Right lung (tissue), 10 donors: ENCODE data around the gene DDX11. TPM values are rescaled to one million over a fixed set of nuclear protein-coding genes. Genes with fewer than 3 reads are reported as not detected.
A peak's percentile ranks its signal among the peaks of the same experiment; 100 is the strongest.
"Not testable (repeated sequence)": the region's sequence is repeated elsewhere in the genome, so short reads cannot be mapped to it uniquely, and the experiment has no call there.

Experiments used
- DNase-seq, 2 donors: peaks; one replicate each; pipeline ENCODE4 v3.0.0-alpha.2; 2013
- long read RNA-seq, 8 donors: transcript quantifications; one replicate each; lab custom pipeline, GENCODE V29; 2026
- polyA plus RNA-seq, 5 donors: library from polyadenylated mRNA; unstranded; fragments of 120-200 nt; gene quantifications; one replicate each; pipeline versions ENCODE4 v1.2.1 to v1.2.3, GENCODE V29; 2013; ENCODE audit warnings: inconsistent platforms in 1 of 5, low replicate concordance in 1 of 5; ENCODE audit not compliant: insufficient read length in 5 of 5, insufficient read depth in 1 of 5

Gene DDX11
- 10 to 100 TPM; 53.9 to 93.3 (median 61.9) TPM for polyA plus RNA-seq
- long read RNA-seq, donor 1, partial matches to known transcripts, result 0 of 1 reads
- long read RNA-seq, donor 1, other reads (novel, unspliced or antisense), result 0 of 1 reads
- long read RNA-seq, donor 2, partial matches to known transcripts, result 0 of 4 reads
- long read RNA-seq, donor 2, other reads (novel, unspliced or antisense), result 0 of 4 reads
- long read RNA-seq, donor 3, partial matches to known transcripts, result 0 of 2 reads
- long read RNA-seq, donor 3, other reads (novel, unspliced or antisense), result 0 of 2 reads
- long read RNA-seq, donor 4, partial matches to known transcripts, result 0 of 1 reads
- long read RNA-seq, donor 4, other reads (novel, unspliced or antisense), result 0 of 1 reads
- long read RNA-seq, donor 5, partial matches to known transcripts, result 0 of 5 reads
- long read RNA-seq, donor 5, other reads (novel, unspliced or antisense), result 0 of 5 reads
- long read RNA-seq, donor 6, result 0 reads
- long read RNA-seq, donor 7, partial matches to known transcripts, result 0 of 2 reads
- long read RNA-seq, donor 7, other reads (novel, unspliced or antisense), result 0 of 2 reads
- long read RNA-seq, donor 8, partial matches to known transcripts, result 0 of 2 reads
- long read RNA-seq, donor 8, other reads (novel, unspliced or antisense), result 0 of 2 reads

DNA sequence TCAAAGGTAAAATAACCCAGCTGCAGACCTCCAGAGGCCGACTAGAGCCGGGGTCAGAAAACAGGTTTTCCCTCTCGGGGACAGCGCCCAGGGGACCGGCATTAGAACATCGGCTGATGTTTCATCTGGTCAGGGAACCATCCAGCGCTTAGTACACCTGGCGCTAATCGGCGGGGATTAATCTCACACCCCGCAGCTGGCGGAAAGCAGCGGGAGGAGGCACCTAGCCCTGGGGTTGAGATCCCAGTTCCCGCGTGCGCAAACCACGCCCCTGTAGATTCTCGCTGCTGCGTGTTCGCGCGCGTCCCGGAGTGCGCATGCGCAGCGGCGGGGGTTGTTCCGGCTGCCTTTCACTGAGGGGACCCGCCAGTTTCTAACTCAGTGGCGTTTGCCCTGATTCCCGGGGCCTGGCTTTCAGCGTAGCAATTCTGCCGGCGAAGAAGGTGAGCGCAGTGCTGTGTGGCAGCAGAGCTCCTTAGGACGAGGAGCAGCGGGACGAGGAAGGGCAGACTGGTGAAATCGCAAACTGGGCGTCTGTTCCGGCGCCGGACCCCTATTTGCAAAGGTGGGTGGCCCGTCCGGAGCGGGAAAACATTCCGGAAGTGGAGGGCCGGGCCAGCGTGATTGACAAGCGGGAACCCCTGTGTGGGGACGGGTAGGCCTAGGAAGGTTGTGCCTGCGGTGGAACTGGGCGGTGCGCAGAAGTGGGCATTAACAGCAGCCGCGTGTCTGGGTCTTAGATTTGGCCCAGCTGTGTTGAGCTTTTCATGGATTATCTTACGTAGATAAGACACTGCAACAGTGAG is at the start of gene DDX11:
TSS of gene DDX11 (plus strand) at position 334 of the 806 bp plus-strand sequence. CDS start 4,534 bp downstream, outside the sequence.
- DNase-seq, result peak; percentile 87 to 89

DNA sequence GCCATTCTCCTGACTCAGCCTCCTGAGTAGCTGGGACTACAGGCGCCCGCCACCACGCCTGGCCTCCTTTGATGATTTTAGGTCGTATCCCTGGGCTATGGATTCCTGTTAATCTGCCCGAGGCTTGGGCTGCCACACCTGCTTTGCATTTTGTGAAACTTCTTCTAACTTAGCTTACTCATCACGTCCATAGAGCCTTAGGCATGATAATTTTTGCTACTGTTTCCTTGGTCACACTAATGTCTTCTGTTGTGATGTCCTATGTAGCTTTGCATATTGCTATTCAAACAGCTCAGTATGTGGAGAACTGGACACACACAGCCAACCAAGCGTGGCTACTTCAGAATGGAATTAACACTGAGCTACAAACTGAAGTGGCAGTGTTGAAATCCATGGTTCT is 47.5 kb upstream of the DDX11 start:
- no peak for DNase-seq

DNA sequence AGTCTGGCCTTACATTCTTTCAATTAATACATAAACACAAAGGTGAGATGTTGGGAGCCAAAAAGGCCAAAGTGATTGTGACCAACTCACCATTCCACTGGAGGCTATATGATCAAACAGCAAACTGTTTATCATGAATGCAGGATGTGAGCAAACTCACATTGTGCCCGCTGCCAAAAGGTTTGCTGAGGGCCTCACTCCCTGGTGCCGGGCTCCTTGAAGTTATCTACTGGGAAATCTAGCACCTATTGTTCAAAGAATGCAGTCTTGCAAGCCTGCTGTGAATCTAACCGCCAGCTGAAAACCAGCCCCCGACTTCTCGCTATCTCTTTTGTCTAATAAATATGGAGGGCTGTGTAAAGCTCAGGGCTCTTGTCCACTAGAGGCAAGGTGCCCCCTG is 46.7 kb upstream of the DDX11 start:
- not testable (repeated sequence) for DNase-seq

DNA sequence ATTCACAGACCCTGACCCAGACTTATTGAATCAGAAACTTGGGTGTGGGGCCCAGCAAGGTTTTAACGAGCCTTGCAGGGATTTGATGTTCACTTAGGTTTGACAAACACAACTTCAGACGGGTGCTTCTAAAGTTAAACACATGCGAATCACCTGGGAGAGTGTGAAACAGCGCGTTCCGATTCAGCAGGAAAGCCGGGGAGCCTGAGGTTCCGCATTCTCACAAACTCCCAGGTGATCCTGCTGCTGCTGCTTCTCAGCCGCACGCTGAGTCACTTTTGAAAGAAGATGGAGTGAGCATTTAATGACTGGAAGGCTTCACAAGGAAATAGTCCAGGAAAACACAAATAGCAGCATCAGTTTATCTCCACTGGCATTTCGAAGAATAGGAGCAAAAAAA is 44.2 kb upstream of the DDX11 start:
- no peak for DNase-seq

DNA sequence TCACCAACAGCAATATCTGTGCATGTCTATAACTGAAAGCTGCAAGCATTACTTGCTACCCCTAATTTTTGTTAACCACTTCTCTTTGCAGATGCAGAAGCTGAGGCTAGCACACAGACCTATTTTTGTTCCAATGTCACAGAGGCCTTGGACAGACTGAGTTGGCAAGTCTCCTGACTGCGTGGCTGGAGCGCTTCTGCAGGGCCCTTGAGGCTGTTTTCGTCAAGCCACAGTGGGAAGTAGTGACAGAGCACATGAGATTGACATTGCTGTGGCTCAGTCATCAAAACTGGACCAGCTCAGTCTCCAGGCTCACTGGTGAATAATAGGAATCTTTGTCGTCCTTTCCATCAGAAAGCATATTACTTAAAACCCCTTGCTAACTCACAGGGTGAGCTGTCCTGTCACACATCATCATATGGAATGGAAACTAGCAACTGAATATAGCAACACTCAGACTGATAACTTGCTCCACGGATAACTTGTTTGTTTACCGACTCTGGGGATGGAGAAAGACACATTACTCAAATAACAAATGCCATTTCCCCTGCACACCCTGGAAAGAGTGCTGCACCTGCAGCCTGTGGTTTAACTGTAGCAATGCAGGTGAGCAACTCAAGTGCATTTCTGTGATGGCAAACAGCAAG is 43.6 kb upstream of the DDX11 start:
- DNase-seq, result no peak

DNA sequence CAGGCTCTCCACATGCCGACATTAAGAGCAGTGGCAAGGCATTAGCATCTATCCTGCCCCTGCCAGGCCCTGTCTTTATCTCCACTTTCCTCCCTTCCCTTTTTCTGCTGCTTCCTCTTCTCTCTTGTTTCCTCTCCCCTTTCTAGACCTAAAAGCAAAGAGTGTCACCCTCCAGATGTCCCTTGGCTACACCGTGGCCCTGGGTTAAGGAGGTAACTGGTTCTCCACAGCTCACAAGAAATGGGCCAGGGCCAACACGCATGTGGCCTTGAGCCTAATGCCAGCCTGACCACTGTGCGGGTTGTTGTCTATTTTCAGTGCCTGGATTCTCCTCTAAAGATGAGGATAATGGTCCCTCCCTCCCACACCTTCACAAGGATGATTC is 41.7 kb upstream of the DDX11 start:
- no peak for DNase-seq

DNA sequence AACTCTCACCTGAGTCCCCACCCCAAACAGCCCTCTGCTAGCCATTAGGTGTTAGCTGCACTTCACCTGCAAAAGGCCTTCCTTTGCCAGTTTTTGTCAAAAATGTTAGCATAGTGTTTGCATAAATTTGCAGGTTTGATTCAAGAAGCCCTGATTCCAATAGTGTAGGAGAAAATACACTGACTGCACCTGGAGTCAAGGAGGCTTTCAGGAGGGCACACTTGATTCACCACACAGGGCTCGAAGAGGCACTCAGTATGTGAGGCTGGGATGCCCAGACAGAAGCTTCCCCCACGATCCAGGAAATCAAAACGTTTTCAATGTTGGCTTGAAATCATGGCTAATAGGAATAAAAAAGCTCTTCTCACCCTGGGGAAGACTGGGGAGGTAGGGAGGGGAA is 40.5 kb upstream of the DDX11 start:
- no peak for DNase-seq

DNA sequence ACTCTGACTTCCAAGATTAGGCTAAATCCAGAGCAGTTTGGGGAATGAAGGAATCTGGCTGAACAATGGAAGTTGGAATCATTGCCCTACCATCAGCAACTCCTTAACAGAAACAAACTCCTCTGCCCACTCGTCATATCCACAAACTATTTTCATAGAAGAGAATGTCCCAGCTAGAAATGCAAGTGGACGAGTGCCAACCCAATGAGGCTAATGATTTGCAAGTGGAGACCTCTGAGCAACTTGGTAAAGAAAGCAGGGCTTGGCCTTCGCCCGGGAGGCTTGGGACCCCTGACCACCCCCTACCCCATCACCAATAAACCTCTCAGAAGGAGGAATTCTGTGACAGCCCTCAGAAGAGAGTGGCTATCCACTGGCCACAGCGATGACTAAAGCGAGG is 40.0 kb upstream of the DDX11 start:
- no peak for DNase-seq

DNA sequence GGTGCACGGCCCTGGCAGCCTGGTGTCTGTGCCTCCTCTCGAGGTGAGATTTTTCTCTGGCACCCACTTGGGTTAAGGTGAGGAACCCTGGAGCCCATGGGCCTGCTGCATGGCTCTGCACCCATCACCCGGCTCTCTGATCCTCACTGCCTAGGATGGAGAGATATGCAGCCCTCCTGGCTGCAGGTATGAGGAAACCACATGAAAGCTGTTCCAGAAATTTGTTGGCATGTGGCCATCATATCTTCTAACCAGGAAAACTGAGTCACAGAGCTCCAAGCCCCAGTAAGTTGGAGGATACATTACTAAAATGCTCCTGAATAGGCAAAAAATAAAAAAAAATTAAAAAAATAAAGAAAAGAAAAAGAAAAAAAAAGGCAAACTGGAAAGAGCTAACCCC is 39.3 kb upstream of the DDX11 start:
- no peak for DNase-seq

DNA sequence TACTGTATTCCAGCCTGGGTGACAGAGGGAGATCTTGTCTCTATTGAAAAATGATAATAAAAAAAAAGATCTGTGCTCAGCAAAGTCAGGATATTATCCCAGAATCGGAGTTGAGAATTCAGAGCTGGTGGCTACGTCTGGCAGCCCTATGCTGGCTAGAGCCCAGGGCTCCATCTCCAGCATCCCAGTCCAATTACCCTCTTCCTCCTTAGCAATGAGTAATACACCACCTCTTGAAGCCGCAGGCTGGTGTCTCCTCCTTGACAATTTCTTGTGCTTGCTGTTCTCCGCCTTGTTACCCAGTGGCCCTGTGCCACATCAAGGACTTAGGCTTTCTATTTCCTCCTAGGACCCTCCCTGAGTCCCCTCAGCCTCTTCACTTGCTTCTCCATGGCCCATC is 38.4 kb upstream of the DDX11 start:
- DNase-seq, result no peak

DNA sequence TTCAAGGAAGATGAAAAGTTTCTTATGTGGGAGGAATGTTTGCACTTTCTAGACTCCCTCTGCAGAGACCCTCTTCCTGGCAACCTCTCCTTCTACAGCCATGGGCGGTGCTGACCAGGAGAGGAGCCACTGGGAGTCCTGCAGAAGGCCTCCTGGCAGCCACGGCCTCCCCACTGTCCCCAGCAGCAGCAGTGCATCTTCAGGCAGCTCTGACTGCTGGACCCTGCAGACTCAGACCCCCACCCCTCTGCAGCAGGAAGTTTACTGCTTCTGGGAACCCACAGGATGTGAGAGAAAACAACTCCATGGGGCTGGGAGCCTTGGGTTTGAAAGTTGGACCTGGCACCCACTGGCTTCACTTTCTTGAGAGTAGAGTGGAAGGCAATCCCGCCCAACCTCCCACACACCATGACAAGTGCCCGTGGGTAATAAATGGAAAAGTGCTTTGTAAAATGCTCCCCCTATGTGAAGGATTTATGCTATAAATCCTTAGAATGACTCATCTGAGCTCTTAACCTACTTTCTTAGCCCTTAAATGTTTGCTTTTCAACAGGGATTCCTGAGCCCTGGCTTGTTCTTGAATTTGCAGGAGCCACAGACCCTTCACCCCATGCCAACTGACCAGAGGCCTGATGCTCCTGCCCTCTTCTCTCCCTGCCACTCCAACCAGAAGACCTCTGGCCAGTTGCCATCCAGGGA is 37.5 kb upstream of the DDX11 start:
- DNase-seq, result no peak

DNA sequence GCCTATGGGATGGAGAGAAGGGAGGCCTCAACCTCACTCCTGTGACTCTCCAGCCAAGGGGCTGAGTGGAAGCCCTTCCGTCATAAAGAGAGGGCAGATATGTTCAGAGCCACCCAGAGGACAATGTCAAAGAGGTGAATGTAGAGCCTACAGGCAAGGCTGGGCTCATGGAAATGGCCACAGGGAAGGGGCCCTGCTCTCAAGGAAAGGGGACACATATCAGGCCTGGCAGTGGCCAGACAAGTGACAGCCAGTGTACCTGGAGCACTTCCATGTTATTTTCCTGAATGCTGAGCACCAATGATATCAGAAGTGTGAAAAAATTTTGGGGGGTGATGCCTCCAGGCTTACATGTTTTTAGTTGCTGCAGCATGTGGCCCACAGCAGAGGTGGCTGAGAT is 36.6 kb upstream of the DDX11 start:
- DNase-seq, result no peak

DNA sequence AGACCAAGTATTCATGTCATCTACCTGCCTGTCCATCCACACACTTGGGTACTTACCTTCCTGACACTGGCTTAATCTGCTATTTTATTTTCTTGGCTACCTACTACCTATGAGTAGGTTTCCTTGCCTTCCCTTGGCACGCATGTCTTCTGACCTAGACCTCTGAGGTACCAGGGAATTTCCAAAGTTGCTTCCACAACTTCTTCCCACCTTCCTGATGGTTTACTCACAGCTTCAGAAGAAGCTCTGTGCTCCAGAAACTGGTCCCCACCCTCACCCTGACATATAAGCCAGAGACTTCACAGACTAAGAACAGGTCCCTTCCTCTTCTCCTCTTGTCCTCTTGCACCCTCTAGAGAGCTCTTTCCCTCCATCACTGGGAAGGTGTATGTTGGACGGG is 35.7 kb upstream of the DDX11 start:
- no peak for DNase-seq

DNA sequence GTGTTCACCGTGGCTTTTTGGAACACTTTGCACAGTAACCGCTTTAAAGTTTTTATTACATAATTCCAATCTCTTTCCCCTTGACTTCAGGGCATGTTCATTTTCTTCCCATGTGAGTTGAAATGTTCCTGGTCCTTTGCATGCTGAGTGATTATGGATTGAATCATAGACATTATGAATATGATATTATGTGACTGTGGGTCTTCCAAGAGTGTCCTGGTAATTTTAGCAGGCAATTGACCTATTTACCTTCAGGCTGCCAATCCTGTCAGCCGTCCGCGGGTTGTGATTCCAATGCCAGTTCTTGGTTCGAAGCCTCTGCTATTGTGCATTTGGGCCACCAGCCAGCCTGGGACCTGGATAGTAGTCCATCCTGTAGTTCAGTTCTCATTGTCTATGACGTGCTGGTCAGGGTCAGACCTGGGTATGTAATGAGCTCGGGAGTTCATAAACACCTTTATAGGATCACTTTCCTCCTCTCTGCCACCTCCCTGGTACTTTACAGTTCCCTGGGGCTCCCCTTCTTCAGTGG is 32.6 kb upstream of the DDX11 start:
- DNase-seq, result no peak

DNA sequence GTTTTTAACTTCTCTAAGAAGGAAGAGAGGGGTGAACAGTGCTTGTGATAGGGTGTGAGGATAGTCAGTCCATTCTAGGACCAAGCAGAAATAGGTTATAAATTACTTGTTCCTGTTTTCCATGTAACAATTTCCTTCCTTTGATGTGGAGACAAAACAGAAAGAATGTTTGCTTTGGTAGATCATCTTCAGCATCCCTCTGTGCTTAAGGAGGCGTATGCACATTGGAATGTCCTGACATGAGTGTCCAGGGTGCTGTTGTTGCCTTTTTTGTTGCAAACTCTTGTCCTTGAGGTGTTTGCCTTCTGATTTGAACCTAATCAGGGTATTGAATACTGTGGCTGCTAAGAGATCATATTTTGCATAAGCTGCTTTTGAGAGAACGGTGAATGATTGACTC is 23.5 kb upstream of the DDX11 start:
- DNase-seq, result not testable (repeated sequence)

DNA sequence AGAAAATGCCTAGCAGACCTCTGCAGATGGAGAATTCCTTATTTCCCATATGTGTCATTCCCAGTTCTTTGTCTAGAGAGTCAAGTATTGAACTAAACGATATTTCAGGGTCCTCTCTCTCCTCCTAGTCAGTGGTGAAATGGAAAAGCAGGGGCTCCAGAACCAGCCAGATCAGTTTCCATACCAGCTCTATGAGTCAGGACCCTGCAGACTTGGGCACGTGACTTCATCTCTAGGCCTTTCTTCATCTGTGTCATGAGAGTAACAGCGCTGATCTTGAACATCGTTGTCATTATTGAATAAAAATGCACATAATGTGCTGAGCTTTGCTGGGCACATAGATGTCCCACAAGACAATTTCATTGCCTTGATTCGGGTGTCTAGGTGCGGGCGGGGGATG is 23.1 kb upstream of the DDX11 start:
- not testable (repeated sequence) for DNase-seq

DNA sequence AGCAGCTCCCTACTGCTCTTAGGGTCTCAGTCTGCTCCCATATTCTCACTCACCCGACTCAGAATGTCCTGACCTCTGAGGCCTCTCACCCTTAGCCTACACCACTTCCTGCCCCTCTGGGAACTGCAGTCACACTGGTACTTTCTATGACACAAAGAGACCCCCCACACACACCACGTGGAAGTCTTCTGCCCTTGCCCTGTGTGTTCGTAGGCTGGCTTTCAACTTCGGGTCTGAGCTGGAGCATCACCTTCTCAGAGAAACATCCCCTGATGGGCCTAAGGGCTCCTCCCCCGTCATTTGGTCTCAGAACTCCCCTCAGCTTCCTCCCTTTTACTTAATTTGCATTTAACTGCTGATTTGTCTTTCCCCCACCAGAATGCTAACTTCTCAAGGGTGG is 22.0 kb upstream of the DDX11 start:
- not testable (repeated sequence) for DNase-seq

DNA sequence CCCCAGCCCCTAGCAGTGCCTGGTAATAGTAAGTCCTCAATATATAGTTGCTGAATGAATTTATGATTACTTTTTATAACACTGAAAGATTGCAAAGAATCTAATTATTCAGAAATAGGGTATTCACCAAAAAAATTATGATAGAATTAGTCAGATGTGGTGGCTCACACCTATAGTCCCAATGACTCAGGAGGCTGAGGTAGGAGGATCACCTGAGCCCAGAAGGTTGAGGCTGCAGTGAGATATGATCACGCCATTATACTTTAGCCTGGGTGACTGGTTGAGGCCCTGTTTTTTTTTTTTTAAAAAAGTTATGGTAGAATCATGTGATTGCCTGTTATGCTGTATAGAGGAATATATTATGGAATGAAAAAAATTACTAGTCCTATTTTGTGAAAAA is 21.5 kb upstream of the DDX11 start:
- DNase-seq, result not testable (repeated sequence)

DNA sequence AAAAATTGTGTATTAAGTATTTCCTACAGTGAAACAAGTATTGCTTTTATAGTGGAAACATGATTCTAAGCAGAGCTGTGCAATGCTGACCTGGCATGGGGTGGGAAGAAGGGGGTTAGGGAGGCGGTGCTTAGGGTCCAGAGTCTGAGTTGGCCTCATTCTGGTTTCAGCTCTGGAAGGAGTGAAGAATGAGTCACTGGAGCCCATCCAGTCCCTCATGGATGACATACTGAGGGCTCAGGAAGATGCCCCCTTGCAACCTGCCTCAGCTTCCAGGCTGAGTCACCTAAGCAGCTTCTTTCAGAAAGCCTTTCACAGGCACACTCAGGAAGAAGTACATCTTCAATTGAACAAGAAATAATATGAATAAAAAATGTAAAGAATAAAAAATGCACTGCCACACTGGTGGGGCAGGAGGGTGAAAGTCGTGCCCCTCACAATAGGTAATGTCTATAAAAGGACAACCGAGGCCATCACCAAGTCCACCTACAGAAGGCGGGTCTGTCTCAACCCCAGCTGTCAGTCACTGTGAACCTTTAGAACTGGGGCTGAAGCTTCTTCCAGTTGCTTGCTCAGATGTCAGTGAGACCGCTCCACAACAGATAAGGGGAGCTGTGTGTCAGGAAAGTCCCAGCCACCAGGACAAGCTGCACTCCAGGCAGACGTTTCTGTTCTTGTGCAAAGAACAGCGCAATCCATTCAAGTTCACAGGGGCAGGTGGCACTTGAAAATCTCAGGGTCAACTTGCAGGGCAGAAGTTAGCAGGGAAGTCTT is 20.8 kb upstream of the DDX11 start:
- DNase-seq, result not testable (repeated sequence)

DNA sequence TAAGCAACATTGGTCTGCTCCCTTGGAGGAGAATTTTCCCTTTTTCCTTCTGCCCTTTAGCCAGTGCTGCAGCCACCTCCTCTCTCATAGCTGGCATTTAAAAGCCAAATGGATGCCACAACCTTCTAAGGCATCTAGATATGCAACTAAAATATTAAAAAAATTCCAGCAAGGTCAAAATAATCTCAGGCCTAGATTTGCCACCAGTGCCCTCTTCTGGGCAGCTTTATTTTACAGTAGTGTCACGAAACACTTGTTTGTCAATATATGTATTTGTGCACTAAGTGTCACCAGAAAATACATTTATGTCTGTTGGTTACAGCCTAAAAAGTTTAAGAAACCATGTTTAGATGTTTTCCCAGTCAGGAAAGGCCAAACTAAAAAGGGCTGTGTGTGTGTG is 19.7 kb upstream of the DDX11 start:
- not testable (repeated sequence) for DNase-seq
